Lower leg skin (tissue), 4 donors: ENCODE measurements around the gene TIMP2. TPM values are rescaled to one million over a fixed set of nuclear protein-coding genes. Genes with fewer than 3 reads are reported as not detected.
A peak's percentile ranks its signal among the peaks of the same experiment; 100 is the strongest.

Experiments used
- DNase-seq, 2 donors: peaks; one replicate each; pipeline ENCODE4 v3.0.0-alpha.2; 2019; ENCODE audit warnings: low spot score in 2 of 2
- H3K4me3 ChIP-seq: fragments of 200-600 bp; sonication (generic); 2 replicates; pipeline ENCODE4 v1.5.1; 2017; ENCODE audit warnings: mild to moderate bottlenecking, low read depth; ENCODE audit not compliant: poor library complexity, severe bottlenecking
- POLR2A ChIP-seq, 2 donors: fragments of 450-650 bp; IDR thresholded peaks; one replicate each; pipeline ENCODE4 v1.6.1; 2016 to 2017; ENCODE audit warnings: antibody characterized with exemption in 2 of 2, mild to moderate bottlenecking in 1 of 2, moderate library complexity in 1 of 2
- WGBS, 2 donors: methylation state at CpG; one replicate each; pipeline ENCODE4 v1.1.5; 2018; 5-methylcytosine and 5-hydroxymethylcytosine counted together
- intact Hi-C: fragments of 100-400 bp; cut with DNase I; formaldehyde crosslinking; loops from one replicate; pipeline ENCODE4 v1.15.0; 2023; ENCODE audit warnings: low total_unique reads
- total RNA-seq, 4 donors: library from RNA; depleted of rRNA; stranded (reverse); fragments of >200 nt; gene quantifications; one replicate each; pipeline ENCODE4 v1.1.0, GENCODE V29; 2016
- TF ChIP-seq, protein P1 (sequence below), 3 donors: fragments of 450-650 bp; IDR thresholded peaks; one replicate each; pipeline ENCODE4 v1.5.1; 2016; ENCODE audit warnings: antibody characterized with exemption in 3 of 3, mild to moderate bottlenecking in 3 of 3, moderate library complexity in 2 of 3

The TIMP2 gene
- total RNA-seq, 4 donors from 2014 or later, result 69.7 to 203 (median 94.8) TPM

DNA sequence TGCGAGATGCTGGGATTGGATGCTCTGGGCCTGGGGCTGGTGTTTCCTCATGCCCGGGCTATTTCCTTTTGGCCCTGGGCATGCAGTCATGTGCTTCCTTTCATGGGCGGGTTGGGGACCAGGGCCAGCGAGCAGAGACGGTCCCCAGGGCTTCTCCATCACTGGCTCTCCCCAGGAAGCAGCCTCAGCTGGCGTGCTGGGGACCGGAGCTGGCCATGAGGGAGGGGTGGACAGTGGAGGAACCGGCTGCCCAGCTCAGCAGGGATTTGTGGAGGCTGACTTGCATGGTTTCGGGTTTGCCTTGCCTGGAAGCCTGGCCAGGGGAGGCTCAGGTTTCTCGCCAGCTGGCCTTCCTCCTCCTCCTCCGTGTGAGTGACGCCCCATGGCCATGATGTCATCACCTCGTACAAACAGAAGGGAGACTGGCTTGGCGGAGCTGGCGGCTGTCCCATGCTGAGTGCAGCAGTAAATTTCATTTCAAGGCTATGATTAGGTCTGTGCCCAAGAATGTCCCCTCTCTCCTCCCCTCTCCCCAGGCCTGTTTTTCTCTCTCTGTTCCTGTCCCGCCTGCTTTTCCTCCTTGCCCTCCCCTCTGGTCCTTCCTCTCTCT, 8.9 kb upstream of the TIMP2 start:
- TF ChIP-seq, protein P1, sequence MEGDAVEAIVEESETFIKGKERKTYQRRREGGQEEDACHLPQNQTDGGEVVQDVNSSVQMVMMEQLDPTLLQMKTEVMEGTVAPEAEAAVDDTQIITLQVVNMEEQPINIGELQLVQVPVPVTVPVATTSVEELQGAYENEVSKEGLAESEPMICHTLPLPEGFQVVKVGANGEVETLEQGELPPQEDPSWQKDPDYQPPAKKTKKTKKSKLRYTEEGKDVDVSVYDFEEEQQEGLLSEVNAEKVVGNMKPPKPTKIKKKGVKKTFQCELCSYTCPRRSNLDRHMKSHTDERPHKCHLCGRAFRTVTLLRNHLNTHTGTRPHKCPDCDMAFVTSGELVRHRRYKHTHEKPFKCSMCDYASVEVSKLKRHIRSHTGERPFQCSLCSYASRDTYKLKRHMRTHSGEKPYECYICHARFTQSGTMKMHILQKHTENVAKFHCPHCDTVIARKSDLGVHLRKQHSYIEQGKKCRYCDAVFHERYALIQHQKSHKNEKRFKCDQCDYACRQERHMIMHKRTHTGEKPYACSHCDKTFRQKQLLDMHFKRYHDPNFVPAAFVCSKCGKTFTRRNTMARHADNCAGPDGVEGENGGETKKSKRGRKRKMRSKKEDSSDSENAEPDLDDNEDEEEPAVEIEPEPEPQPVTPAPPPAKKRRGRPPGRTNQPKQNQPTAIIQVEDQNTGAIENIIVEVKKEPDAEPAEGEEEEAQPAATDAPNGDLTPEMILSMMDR (IDR thresholded peaks at IDR 0.05), result no peak
- TF ChIP-seq POLR2A (IDR thresholded peaks at IDR 0.05), result no peak
- 4% methylated on average over 14 to 15 of the region's 16 CpGs for WGBS, 2 donors
- DNase-seq, result peak; percentile 92 to 99
- intact Hi-C loops, result no loop called here
- H3K4me3 ChIP-seq, result no peak overlapping the region

DNA sequence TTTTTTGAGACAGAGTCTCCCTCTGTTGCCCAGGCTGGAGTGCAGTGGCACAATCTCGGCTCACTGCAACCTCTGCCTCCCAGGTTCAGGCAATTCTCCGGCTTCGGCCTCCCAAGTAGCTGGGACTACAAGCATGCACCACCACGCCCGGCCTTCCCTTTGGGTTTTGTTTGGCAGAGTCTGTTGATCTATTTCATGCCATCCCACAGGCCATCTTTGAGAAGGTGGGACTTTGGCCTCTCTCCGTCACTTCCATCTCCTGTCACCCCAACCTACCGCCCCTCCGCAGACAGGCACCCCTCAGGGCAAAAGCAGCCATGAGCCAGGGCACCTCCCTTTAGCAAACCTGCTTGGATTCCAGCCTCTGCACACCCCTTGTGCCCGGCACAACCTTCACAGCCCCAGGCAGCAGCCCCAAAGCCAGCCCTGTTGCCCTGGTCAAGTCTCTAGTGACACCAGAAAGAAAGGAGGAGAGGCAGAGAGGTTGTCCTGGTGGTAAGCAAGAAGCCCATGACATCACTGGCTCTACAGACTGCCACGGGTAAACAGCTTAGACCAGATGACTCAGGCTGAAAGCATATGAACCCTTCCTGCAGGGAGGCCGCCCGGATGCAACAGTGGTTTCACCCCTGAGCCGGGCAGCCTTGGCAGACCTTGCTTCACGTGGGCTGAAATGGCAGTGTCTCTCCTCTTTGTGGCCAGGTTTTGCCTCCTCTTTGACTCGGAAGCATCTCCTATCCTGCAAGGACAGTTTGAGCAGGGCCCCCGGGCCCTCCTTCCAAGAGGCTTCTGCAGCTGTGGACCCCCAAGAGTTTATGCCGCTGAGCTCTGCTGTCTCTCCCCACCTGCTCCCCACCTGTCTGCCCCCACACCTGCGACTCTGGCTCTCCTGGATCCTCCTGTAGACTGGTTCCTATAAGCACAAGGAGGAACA, 8.1 kb upstream of the TIMP2 start:
- H3K4me3 ChIP-seq, result no peak overlapping the region
- intact Hi-C loops, result no loop called here
- no peak for TF ChIP-seq POLR2A (IDR thresholded peaks at IDR 0.05)
- TF ChIP-seq, protein P1 (IDR thresholded peaks at IDR 0.05), result no peak
- DNase-seq, result peak in 1 of 2 donors; percentile 92
- 51 to 56% methylated on average over 18 of the region's 18 CpGs for WGBS, 2 donors

DNA sequence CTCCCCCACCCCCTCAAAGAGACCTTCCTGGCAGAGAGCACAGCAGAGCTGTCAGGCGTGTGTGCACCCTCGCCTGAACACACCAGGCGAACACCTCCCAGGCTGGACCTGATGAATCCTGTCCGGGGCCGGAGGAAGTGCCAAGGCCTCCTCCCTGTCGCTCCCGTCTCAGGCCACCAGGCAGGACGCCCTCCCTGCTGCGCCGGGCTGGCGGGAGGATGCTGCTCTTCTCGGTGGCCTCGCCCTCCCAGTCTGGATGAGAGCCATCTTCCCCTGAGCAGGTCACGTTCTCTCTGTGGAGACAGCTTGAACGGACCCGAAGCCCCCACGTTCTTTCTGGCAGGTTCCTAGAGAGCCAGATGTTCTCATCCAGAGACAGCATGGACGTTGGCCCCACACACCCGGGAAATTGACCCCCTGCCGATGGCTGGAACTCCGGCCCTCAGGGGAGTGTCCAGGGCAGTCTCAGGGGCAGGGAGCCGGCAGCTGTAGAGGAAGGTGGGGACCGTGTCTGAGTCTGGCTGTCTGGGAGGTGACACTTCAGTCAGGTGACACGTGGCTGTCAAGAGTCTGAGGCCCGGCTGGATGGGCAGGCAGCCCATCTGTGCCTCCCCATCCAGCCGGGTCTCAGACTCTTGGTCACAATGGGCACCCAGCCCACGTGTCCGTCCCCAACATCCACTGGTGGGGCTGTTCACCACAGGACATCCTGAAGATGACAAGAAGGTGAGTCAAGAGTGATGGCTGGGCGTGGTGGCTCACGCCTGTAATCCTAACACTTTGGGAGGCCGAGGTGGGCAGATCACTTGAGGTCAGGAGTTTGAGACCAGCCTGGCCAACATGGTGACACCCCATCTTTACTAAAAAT, 5.0 kb upstream of the TIMP2 start:
- no peak for DNase-seq
- WGBS, 2 donors, result 55 to 72% methylated on average over 26 to 28 of the region's 31 CpGs
- intact Hi-C loops, result no loop called here
- TF ChIP-seq, protein P1 (IDR thresholded peaks at IDR 0.05), result no peak
- TF ChIP-seq POLR2A (IDR thresholded peaks at IDR 0.05), result no peak
- no peak overlapping the region for H3K4me3 ChIP-seq

DNA sequence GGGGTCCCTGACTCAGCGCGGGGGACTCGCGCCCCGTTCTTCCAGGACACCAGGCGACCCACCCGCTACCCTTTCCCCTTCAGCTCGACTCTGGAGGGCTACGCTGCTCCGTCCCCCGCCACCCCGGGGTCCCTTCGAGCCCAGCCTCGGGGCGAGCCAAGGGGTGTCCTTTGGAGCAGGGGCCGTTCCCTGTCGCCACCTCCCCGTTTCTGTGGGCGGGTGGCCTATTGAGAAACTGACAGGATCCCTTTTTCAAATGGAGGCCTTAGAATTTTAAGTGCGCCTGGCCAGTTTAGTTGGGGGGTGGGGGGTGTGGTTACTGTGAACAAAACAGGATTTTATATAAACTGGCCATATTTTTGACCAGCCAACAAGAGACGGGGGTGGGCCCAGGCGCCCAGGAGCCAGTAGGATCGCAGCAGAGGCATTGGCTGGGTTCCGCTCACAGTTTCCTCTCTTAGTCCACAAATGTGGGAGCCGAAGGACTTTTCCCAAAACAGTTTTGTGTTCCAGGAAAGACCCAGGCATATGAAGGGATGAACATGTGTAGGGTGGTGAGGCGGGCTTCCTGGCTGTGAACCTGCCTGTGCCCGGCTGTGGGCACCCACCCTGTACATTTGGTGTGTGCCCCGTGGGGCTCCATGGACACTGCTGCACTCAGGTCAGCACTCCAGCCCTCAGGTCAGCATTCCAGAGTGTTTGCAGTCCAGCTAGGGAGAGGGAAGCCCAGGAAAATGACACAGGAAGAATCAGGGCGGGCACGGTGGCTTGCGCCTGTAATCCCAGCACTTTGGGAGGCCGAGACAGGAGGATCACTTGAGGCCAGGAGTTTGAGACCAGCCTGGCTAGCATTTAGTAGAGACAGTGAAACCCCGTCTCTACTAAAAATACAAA, 722 bp upstream of the TIMP2 start:
- peak; percentile 89 to 97 for DNase-seq
- peak overlapping the region; percentile 24 for H3K4me3 ChIP-seq
- intact Hi-C loops, result no loop called here
- 38 to 43% methylated on average over 18 to 25 of the region's 33 CpGs for WGBS, 2 donors
- TF ChIP-seq POLR2A (IDR thresholded peaks at IDR 0.05), result no peak
- TF ChIP-seq, protein P1 (IDR thresholded peaks at IDR 0.05), result no peak
